Stimulated activated naive CD8-positive, alpha-beta T cell treated with anti-CD3 and anti-CD28 coated beads, Interleukin-15, Interleukin-2, amounts not matched to agents 100 ng/mL and 50 ng/mL, for 24 hours (primary cell): ENCODE measurements around the gene FUT8.

Source experiments
- H3K27ac Mint-ChIP-seq: one replicate; pipeline ENCODE4 v1.8.0; 2021; ENCODE audit warnings: mild to moderate bottlenecking, mixed read lengths
- H3K27me3 Mint-ChIP-seq: one replicate; pipeline ENCODE4 v1.8.0; 2021; ENCODE audit warnings: mixed read lengths
- H3K36me3 Mint-ChIP-seq: one replicate; pipeline ENCODE4 v1.8.0; 2021; ENCODE audit warnings: low read depth, mixed read lengths
- H3K4me1 Mint-ChIP-seq: one replicate; pipeline ENCODE4 v1.8.0; 2021; ENCODE audit warnings: low read depth, mixed read lengths
- H3K4me3 Mint-ChIP-seq: one replicate; pipeline ENCODE4 v1.8.0; 2021; ENCODE audit warnings: mild to moderate bottlenecking, mixed read lengths
- H3K9me3 Mint-ChIP-seq: one replicate; pipeline ENCODE4 v1.8.0; 2021; ENCODE audit warnings: mixed read lengths

FUT8 gene

GRCh38 chr14:65718629-65719028, 306.1 kb downstream of the FUT8 start:
- Mint-ChIP-seq H3K36me3 (peaks cover 75% of the 10 kb centered on the region), H3K27ac (no peak overlapping the region), H3K27me3 (no peaks in the 10 kb centered on the region), H3K4me1 (peaks cover 32% of the 10 kb centered on the region), H3K9me3 (peaks cover 29% of the 10 kb centered on the region), H3K4me3 (no peak overlapping the region)

- Mint-ChIP-seq H3K27ac (no peak overlapping the region), H3K27me3 (no peaks in the 10 kb centered on the region), H3K9me3 (peaks cover 19% of the 10 kb centered on the region), H3K36me3 (peaks cover 79% of the 10 kb centered on the region), H3K4me3 (no peak overlapping the region), H3K4me1 (peaks cover 29% of the 10 kb centered on the region)
Measured at GRCh38 chr14:65720171-65720570, 307.6 kb downstream of the FUT8 start.

GRCh38 chr14:65720743-65721142, 308.2 kb downstream of the FUT8 start:
- H3K9me3 Mint-ChIP-seq = peaks cover 14% of the 10 kb centered on the region
- H3K4me3 Mint-ChIP-seq = no peak overlapping the region
- peaks cover 24% of the 10 kb centered on the region for H3K4me1 Mint-ChIP-seq
- no peak overlapping the region for H3K27ac Mint-ChIP-seq
- peaks cover 79% of the 10 kb centered on the region for H3K36me3 Mint-ChIP-seq
- no peaks in the 10 kb centered on the region for H3K27me3 Mint-ChIP-seq

- Mint-ChIP-seq H3K9me3 (peaks cover 17% of the 10 kb centered on the region), H3K4me3 (no peak overlapping the region), H3K4me1 (peaks cover 24% of the 10 kb centered on the region), H3K36me3 (peaks cover 89% of the 10 kb centered on the region), H3K27ac (peak overlapping the region; percentile 46), H3K27me3 (no peaks in the 10 kb centered on the region)
Measured at GRCh38 chr14:65723348-65723747, 310.8 kb downstream of the FUT8 start.

GRCh38 chr14:65728604-65729003, 316.1 kb downstream of the FUT8 start:
- no peak overlapping the region for H3K27ac Mint-ChIP-seq
- H3K36me3 Mint-ChIP-seq = peaks cover 55% of the 10 kb centered on the region
- peaks cover 9% of the 10 kb centered on the region for H3K9me3 Mint-ChIP-seq
- H3K4me1 Mint-ChIP-seq = peaks cover 13% of the 10 kb centered on the region
- H3K27me3 Mint-ChIP-seq = no peaks in the 10 kb centered on the region
- no peak overlapping the region for H3K4me3 Mint-ChIP-seq

GRCh38 chr14:65729566-65729965, 317.0 kb downstream of the FUT8 start:
- H3K27ac Mint-ChIP-seq = no peak overlapping the region
- H3K36me3 Mint-ChIP-seq = peaks cover 55% of the 10 kb centered on the region

GRCh38 chr14:65731933-65732506, 319.5 kb downstream of the FUT8 start:
- H3K4me3 Mint-ChIP-seq = peak overlapping the region; percentile 50
- H3K9me3 Mint-ChIP-seq = peaks cover 5% of the 10 kb centered on the region
- no peak overlapping the region for H3K27ac Mint-ChIP-seq
- no peaks in the 10 kb centered on the region for H3K27me3 Mint-ChIP-seq
- H3K36me3 Mint-ChIP-seq = peaks cover 42% of the 10 kb centered on the region
- H3K4me1 Mint-ChIP-seq = peaks cover 13% of the 10 kb centered on the region

More at GRCh38 chr14:65729566-65729965, 317.0 kb downstream of the FUT8 start:
- Mint-ChIP-seq H3K27me3 (no peaks in the 10 kb centered on the region), H3K4me1 (peaks cover 13% of the 10 kb centered on the region), H3K4me3 (no peak overlapping the region), H3K9me3 (peaks cover 9% of the 10 kb centered on the region)

- Mint-ChIP-seq H3K4me1 (no peaks in the 10 kb centered on the region), H3K9me3 (no peaks in the 10 kb centered on the region), H3K4me3 (no peak overlapping the region), H3K27ac (no peak overlapping the region), H3K27me3 (no peaks in the 10 kb centered on the region), H3K36me3 (peaks cover 47% of the 10 kb centered on the region)
Measured at GRCh38 chr14:65738339-65738738, 325.8 kb downstream of the FUT8 start.

- Mint-ChIP-seq H3K27ac (no peak overlapping the region), H3K4me3 (no peak overlapping the region), H3K36me3 (peaks cover 34% of the 10 kb centered on the region), H3K27me3 (no peaks in the 10 kb centered on the region), H3K9me3 (no peaks in the 10 kb centered on the region), H3K4me1 (peaks cover under 1% of the 10 kb centered on the region)
Measured at GRCh38 chr14:65745396-65746190, 333.1 kb downstream of the FUT8 start.

- H3K27me3 Mint-ChIP-seq = no peaks in the 10 kb centered on the region
- no peak overlapping the region for H3K4me3 Mint-ChIP-seq
- peaks cover 4% of the 10 kb centered on the region for H3K4me1 Mint-ChIP-seq
- H3K9me3 Mint-ChIP-seq = no peaks in the 10 kb centered on the region
- H3K36me3 Mint-ChIP-seq = peaks cover 15% of the 10 kb centered on the region
- H3K27ac Mint-ChIP-seq = no peak overlapping the region
Measured at GRCh38 chr14:65748796-65749195, 336.3 kb downstream of the FUT8 start.

GRCh38 chr14:65749287-65749686, 336.8 kb downstream of the FUT8 start:
- Mint-ChIP-seq H3K4me3 (no peak overlapping the region), H3K27me3 (no peaks in the 10 kb centered on the region), H3K9me3 (no peaks in the 10 kb centered on the region), H3K27ac (no peak overlapping the region), H3K36me3 (peaks cover 11% of the 10 kb centered on the region), H3K4me1 (peaks cover 4% of the 10 kb centered on the region)

- Mint-ChIP-seq H3K27me3 (no peaks in the 10 kb centered on the region), H3K4me3 (no peak overlapping the region), H3K27ac (no peak overlapping the region), H3K36me3 (peaks cover 8% of the 10 kb centered on the region), H3K4me1 (peaks cover 4% of the 10 kb centered on the region), H3K9me3 (no peaks in the 10 kb centered on the region)
Measured at GRCh38 chr14:65750906-65751305, 338.4 kb downstream of the FUT8 start.

- no peak overlapping the region for H3K27ac Mint-ChIP-seq
- H3K9me3 Mint-ChIP-seq = no peaks in the 10 kb centered on the region
- peaks cover 4% of the 10 kb centered on the region for H3K4me1 Mint-ChIP-seq
- peaks cover 8% of the 10 kb centered on the region for H3K36me3 Mint-ChIP-seq
- H3K27me3 Mint-ChIP-seq = no peaks in the 10 kb centered on the region
- no peak overlapping the region for H3K4me3 Mint-ChIP-seq
Measured at GRCh38 chr14:65751510-65751909, 339.0 kb downstream of the FUT8 start.

GRCh38 chr14:65753061-65753460, 340.5 kb downstream of the FUT8 start:
- Mint-ChIP-seq H3K27me3 (no peaks in the 10 kb centered on the region), H3K4me3 (no peak overlapping the region), H3K9me3 (no peaks in the 10 kb centered on the region), H3K4me1 (peaks cover 4% of the 10 kb centered on the region), H3K36me3 (no peaks in the 10 kb centered on the region), H3K27ac (no peak overlapping the region)

- H3K27me3 Mint-ChIP-seq = no peaks in the 10 kb centered on the region
- no peaks in the 10 kb centered on the region for H3K36me3 Mint-ChIP-seq
- H3K4me1 Mint-ChIP-seq = peaks cover 4% of the 10 kb centered on the region
- H3K27ac Mint-ChIP-seq = no peak overlapping the region
- H3K9me3 Mint-ChIP-seq = no peaks in the 10 kb centered on the region
- no peak overlapping the region for H3K4me3 Mint-ChIP-seq
Measured at GRCh38 chr14:65755331-65755730, 342.8 kb downstream of the FUT8 start.

GRCh38 chr14:65756880-65757279, 344.4 kb downstream of the FUT8 start:
- Mint-ChIP-seq H3K4me3 (no peak overlapping the region), H3K9me3 (no peaks in the 10 kb centered on the region), H3K4me1 (no peaks in the 10 kb centered on the region), H3K27ac (no peak overlapping the region), H3K27me3 (no peaks in the 10 kb centered on the region), H3K36me3 (no peaks in the 10 kb centered on the region)
